Naive thymus-derived CD8-positive, alpha-beta T cell (primary cell): ENCODE results near the gene AGBL1. TPM values are rescaled to one million over a fixed set of nuclear protein-coding genes. Genes with fewer than 3 reads are reported as not detected.

Source experiments
- ATAC-seq, 2 donors: fragments of 150-1000 bp; cut with Tn5 transposase in 1 of 2; sonication (Bioruptor Pico), chemical (Tn5 transposase) in 1 of 2; 1 replicate in 1 of 2; 2 replicates in 1 of 2; pipeline ENCODE4 v1.10.0; 2021; ENCODE audit warnings: mild to moderate bottlenecking in 2 of 2, moderate library complexity in 2 of 2
- POLR2A ChIA-PET: fragments of 350-600 bp; sonication (Branson Sonifier 250); formaldehyde crosslinking; loops from one replicate; lab custom pipeline; 2021; ENCODE audit warnings: antibody characterized with exemption; lab: Charles Lee
- DNase-seq, 10 donors: peaks; one replicate each; pipeline versions ENCODE4 v3.0.0 to v3.0.0-alpha.2; 2020 to 2022
- H3K27ac Mint-ChIP-seq, 10 donors: one replicate each; pipeline ENCODE4 v1.8.0; 2020 to 2022; ENCODE audit warnings: mild to moderate bottlenecking in 10 of 10, mixed read lengths in 10 of 10, moderate library complexity in 4 of 10, inconsistent platforms in 1 of 10
- H3K27me3 Mint-ChIP-seq, 5 donors: one replicate each; pipeline ENCODE4 v1.8.0; 2021 to 2022; ENCODE audit warnings: mixed read lengths in 5 of 5
- H3K36me3 Mint-ChIP-seq, 3 donors: one replicate each; pipeline ENCODE4 v1.8.0; 2020 to 2022; ENCODE audit warnings: mixed read lengths in 3 of 3, mild to moderate bottlenecking in 2 of 3, inconsistent platforms in 1 of 3
- H3K4me1 Mint-ChIP-seq, 4 donors: one replicate each; pipeline ENCODE4 v1.8.0; 2021 to 2022; ENCODE audit warnings: mixed read lengths in 4 of 4
- H3K4me3 Mint-ChIP-seq, 10 donors: one replicate each; pipeline ENCODE4 v1.8.0; 2020 to 2022; ENCODE audit warnings: mild to moderate bottlenecking in 10 of 10, mixed read lengths in 10 of 10, moderate library complexity in 6 of 10, inconsistent platforms in 1 of 10
- H3K9me3 Mint-ChIP-seq, 9 donors: one replicate each; pipeline ENCODE4 v1.8.0; 2020 to 2022; ENCODE audit warnings: mixed read lengths in 9 of 9, mild to moderate bottlenecking in 3 of 9, inconsistent platforms in 1 of 9, moderate library complexity in 1 of 9
- polyA plus RNA-seq, 3 donors: library from polyadenylated mRNA; unstranded; fragments of 300-500 nt; fragmentation: Illumina TruSeq; gene quantifications; one replicate each; pipeline ENCODE4 v1.2.3, GENCODE V29; 2021
- total RNA-seq, 8 experiments: library from RNA in 2 of 8; stranded (reverse) in 2 of 8; gene quantifications; one replicate each; pipeline ENCODE4 v1.2.3 and lab custom pipeline; 2021 to 2026

The AGBL1 gene
- total and polyA plus RNA-seq, 5 experiments from 2014 or later = not detected

GRCh38 chr15:86649277-86649676, 569.6 kb downstream of the AGBL1 start:
- peaks cover 22 to 45% (median 38%) of the 10 kb centered on the region in 4 donors for H3K4me1 Mint-ChIP-seq

GRCh38 chr15:86650094-86650493, 570.4 kb downstream of the AGBL1 start:
- no peaks in the 10 kb centered on the region for H3K9me3 Mint-ChIP-seq
- peaks cover 27 to 53% (median 46%) of the 10 kb centered on the region in 4 donors for H3K4me1 Mint-ChIP-seq
- ATAC-seq (no peak), DNase-seq (no peak)
- H3K27ac Mint-ChIP-seq = no peak overlapping the region
- no peak overlapping the region for H3K4me3 Mint-ChIP-seq
- peaks cover 0 to under 1% (median 0%) of the 10 kb centered on the region in 5 donors for H3K27me3 Mint-ChIP-seq
- no peaks in the 10 kb centered on the region for H3K36me3 Mint-ChIP-seq
- POLR2A ChIA-PET = interaction anchor here (0.6 kb wide), 1 partner anchor 38 kb away, joined by 3 read pairs; no protein-coding TSS in a partner anchor

More at GRCh38 chr15:86649277-86649676, 569.6 kb downstream of the AGBL1 start:
- DNase-seq (no peak), ATAC-seq (no peak)
- Mint-ChIP-seq H3K36me3 (no peaks in the 10 kb centered on the region), H3K4me3 (no peak overlapping the region), H3K27ac (no peak overlapping the region), H3K27me3 (peaks cover 0 to 1% (median 0%) of the 10 kb centered on the region in 5 donors), H3K9me3 (no peaks in the 10 kb centered on the region)
- POLR2A ChIA-PET = no interaction called here

GRCh38 chr15:86653344-86654197, 573.9 kb downstream of the AGBL1 start:
- H3K4me3 Mint-ChIP-seq = peak overlapping the region; percentile 57 to 88 (median 79)
- no peaks in the 10 kb centered on the region for H3K27me3 Mint-ChIP-seq
- peak overlapping the region; percentile 16 to 91 (median 66) for H3K27ac Mint-ChIP-seq
- no peaks in the 10 kb centered on the region for H3K36me3 Mint-ChIP-seq
- DNase-seq = peak in 4 of 10 donors; percentile 2 to 57 (median 51)
- no peaks in the 10 kb centered on the region for H3K9me3 Mint-ChIP-seq
- H3K4me1 Mint-ChIP-seq = peaks cover 41 to 76% (median 68%) of the 10 kb centered on the region in 4 donors
- POLR2A ChIA-PET = interaction anchor here (0.7 to 1.4 kb wide), 3 partner anchors 9 to 29 kb away, joined by 3 to 4 read pairs (median 3); no protein-coding TSS in a partner anchor
- ATAC-seq = peak; percentile 81 to 90

- ATAC-seq (no peak), DNase-seq (no peak)
- no peaks in the 10 kb centered on the region for H3K27me3 Mint-ChIP-seq
- POLR2A ChIA-PET = interaction anchor here (1.4 kb wide), 1 partner anchor 8 kb away, joined by 3 read pairs; no protein-coding TSS in a partner anchor
- H3K4me3 Mint-ChIP-seq = peak overlapping the region in 7 of 10 donors; percentile 25 to 88 (median 67)
- H3K36me3 Mint-ChIP-seq = no peaks in the 10 kb centered on the region
- H3K27ac Mint-ChIP-seq = peak overlapping the region in 4 of 10 donors; percentile 23 to 70 (median 49)
- H3K9me3 Mint-ChIP-seq = no peaks in the 10 kb centered on the region
- H3K4me1 Mint-ChIP-seq = peaks cover 41 to 76% (median 68%) of the 10 kb centered on the region in 4 donors
Observed at GRCh38 chr15:86654501-86654900, 574.8 kb downstream of the AGBL1 start.

GRCh38 chr15:86657305-86657704, 577.6 kb downstream of the AGBL1 start:
- no peak for DNase-seq
- Mint-ChIP-seq H3K27ac (peak overlapping the region in 4 of 10 donors; percentile 4 to 32 (median 17)), H3K4me1 (peaks cover 34 to 56% (median 48%) of the 10 kb centered on the region in 4 donors), H3K9me3 (no peaks in the 10 kb centered on the region), H3K4me3 (no peak overlapping the region), H3K36me3 (no peaks in the 10 kb centered on the region), H3K27me3 (no peaks in the 10 kb centered on the region)
- POLR2A ChIA-PET = no interaction called here
- ATAC-seq = no peak

- Mint-ChIP-seq H3K4me3 (no peak overlapping the region), H3K36me3 (no peaks in the 10 kb centered on the region), H3K27me3 (no peaks in the 10 kb centered on the region), H3K4me1 (peaks cover 21 to 45% (median 35%) of the 10 kb centered on the region in 4 donors), H3K9me3 (no peaks in the 10 kb centered on the region), H3K27ac (no peak overlapping the region)
- DNase-seq = no peak
- ATAC-seq = no peak
- POLR2A ChIA-PET = no interaction called here
Observed at GRCh38 chr15:86659724-86660411, 580.2 kb downstream of the AGBL1 start.

- no peak overlapping the region for H3K27ac Mint-ChIP-seq
- no peaks in the 10 kb centered on the region for H3K27me3 Mint-ChIP-seq
- H3K4me1 Mint-ChIP-seq = peaks cover 13 to 28% (median 19%) of the 10 kb centered on the region in 4 donors
- no peaks in the 10 kb centered on the region for H3K9me3 Mint-ChIP-seq
- ATAC-seq = no peak
- POLR2A ChIA-PET = no interaction called here
- H3K4me3 Mint-ChIP-seq = no peak overlapping the region
- H3K36me3 Mint-ChIP-seq = peaks cover 0 to 1% (median 0%) of the 10 kb centered on the region in 3 donors
- DNase-seq = no peak
Observed at GRCh38 chr15:86661580-86661979, 581.9 kb downstream of the AGBL1 start.

GRCh38 chr15:86663304-86663703, 583.6 kb downstream of the AGBL1 start:
- POLR2A ChIA-PET = interaction anchor here (0.8 kb wide), 1 partner anchor 9 kb away, joined by 3 read pairs; no protein-coding TSS in a partner anchor
- peak overlapping the region in 3 of 10 donors; percentile 35 to 69 (median 55) for H3K4me3 Mint-ChIP-seq

GRCh38 chr15:86663979-86664378, 584.3 kb downstream of the AGBL1 start:
- Mint-ChIP-seq H3K4me1 (peaks cover 6 to 17% (median 12%) of the 10 kb centered on the region in 4 donors), H3K36me3 (peaks cover 0 to 4% (median 1%) of the 10 kb centered on the region in 3 donors), H3K4me3 (no peak overlapping the region), H3K27me3 (no peaks in the 10 kb centered on the region), H3K9me3 (no peaks in the 10 kb centered on the region), H3K27ac (no peak overlapping the region)
- ATAC-seq = no peak
- no peak for DNase-seq
- POLR2A ChIA-PET = no interaction called here

More at GRCh38 chr15:86663304-86663703, 583.6 kb downstream of the AGBL1 start:
- peak in 2 of 10 donors; percentile 2 to 3 for DNase-seq
- H3K36me3 Mint-ChIP-seq = peaks cover 0 to 4% (median 1%) of the 10 kb centered on the region in 3 donors
- H3K27ac Mint-ChIP-seq = peak overlapping the region in 2 of 10 donors; percentile 13 to 45
- ATAC-seq = peak in 1 of 2 donors; percentile 51
- peaks cover 6 to 17% (median 12%) of the 10 kb centered on the region in 4 donors for H3K4me1 Mint-ChIP-seq
- H3K9me3 Mint-ChIP-seq = no peaks in the 10 kb centered on the region
- H3K27me3 Mint-ChIP-seq = no peaks in the 10 kb centered on the region

- Mint-ChIP-seq H3K27me3 (peaks cover 0 to 1% (median 0%) of the 10 kb centered on the region in 5 donors), H3K36me3 (peaks cover 0 to 4% (median 1%) of the 10 kb centered on the region in 3 donors), H3K9me3 (peaks cover 0 to 3% (median 0%) of the 10 kb centered on the region in 9 donors), H3K27ac (no peak overlapping the region), H3K4me1 (peaks cover 6 to 17% (median 12%) of the 10 kb centered on the region in 4 donors), H3K4me3 (no peak overlapping the region)
- DNase-seq (no peak), ATAC-seq (no peak)
- POLR2A ChIA-PET = no interaction called here
Observed at GRCh38 chr15:86664581-86664980, 584.9 kb downstream of the AGBL1 start.

- Mint-ChIP-seq H3K9me3 (no peaks in the 10 kb centered on the region), H3K4me1 (peaks cover 0 to 6% (median 4%) of the 10 kb centered on the region in 4 donors), H3K27me3 (peaks cover 0 to 3% (median 0%) of the 10 kb centered on the region in 5 donors), H3K36me3 (no peaks in the 10 kb centered on the region), H3K27ac (no peak overlapping the region), H3K4me3 (no peak overlapping the region)
- ATAC-seq (no peak), DNase-seq (no peak)
- POLR2A ChIA-PET = no interaction called here
Observed at GRCh38 chr15:86676002-86676401, 596.3 kb downstream of the AGBL1 start.

GRCh38 chr15:86677278-86677677, 597.6 kb downstream of the AGBL1 start:
- H3K27ac Mint-ChIP-seq = no peak overlapping the region
- no peaks in the 10 kb centered on the region for H3K9me3 Mint-ChIP-seq
- H3K27me3 Mint-ChIP-seq = peaks cover 0 to 4% (median 0%) of the 10 kb centered on the region in 5 donors
- peak overlapping the region; percentile 6 to 55 (median 32) for H3K4me3 Mint-ChIP-seq
- POLR2A ChIA-PET = no interaction called here
- no peaks in the 10 kb centered on the region for H3K36me3 Mint-ChIP-seq
- ATAC-seq = no peak
- DNase-seq = no peak
- peaks cover 0 to 6% (median 4%) of the 10 kb centered on the region in 4 donors for H3K4me1 Mint-ChIP-seq
